Astrocyte (in vitro differentiated cells and primary cell): ENCODE results near the gene LIMS2.

Experiments used
- EZH2 ChIP-seq: IDR thresholded peaks from 2 replicates; pipeline ENCODE4 v1.6.1; 2012; ENCODE audit warnings: mild to moderate bottlenecking, low read length, inconsistent platforms; ENCODE audit not compliant: insufficient read depth
- TF ChIP-seq, protein P1 (sequence below): IDR thresholded peaks from 2 replicates; pipeline ENCODE4 v1.5.1; 2011; ENCODE audit warnings: low read depth, mild to moderate bottlenecking, inconsistent platforms, low read length, moderate library complexity; ENCODE audit not compliant: insufficient read depth

DNA sequence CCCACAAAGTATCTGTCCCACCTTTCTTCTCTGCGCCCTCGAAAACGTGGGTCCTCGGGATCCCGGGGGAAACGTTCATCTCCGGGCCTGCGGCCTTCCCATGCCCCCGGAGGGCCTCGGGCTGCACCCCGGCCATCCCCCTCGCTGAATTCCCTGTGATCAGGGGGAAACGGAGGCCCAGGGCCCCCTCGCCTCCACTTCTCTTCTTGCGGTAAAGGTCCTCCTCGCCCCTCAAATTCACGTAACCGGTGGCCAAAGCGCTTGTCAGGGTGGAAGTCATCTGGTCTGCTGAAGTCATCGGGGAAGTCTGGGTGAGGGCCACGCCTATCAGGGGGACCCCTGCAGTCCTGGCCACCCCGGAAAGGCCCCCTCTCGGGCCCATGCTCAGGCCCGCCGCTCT, 38.2 kb upstream of the LIMS2 start:
- TF ChIP-seq, protein P1, sequence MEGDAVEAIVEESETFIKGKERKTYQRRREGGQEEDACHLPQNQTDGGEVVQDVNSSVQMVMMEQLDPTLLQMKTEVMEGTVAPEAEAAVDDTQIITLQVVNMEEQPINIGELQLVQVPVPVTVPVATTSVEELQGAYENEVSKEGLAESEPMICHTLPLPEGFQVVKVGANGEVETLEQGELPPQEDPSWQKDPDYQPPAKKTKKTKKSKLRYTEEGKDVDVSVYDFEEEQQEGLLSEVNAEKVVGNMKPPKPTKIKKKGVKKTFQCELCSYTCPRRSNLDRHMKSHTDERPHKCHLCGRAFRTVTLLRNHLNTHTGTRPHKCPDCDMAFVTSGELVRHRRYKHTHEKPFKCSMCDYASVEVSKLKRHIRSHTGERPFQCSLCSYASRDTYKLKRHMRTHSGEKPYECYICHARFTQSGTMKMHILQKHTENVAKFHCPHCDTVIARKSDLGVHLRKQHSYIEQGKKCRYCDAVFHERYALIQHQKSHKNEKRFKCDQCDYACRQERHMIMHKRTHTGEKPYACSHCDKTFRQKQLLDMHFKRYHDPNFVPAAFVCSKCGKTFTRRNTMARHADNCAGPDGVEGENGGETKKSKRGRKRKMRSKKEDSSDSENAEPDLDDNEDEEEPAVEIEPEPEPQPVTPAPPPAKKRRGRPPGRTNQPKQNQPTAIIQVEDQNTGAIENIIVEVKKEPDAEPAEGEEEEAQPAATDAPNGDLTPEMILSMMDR = no peak
- no peak for TF ChIP-seq EZH2
